NCI-H748 (cell line): Measurements from ENCODE around the gene KIF2A.

Source experiments
- DNase-seq: peaks from one replicate; lab custom pipeline; 2025; ENCODE audit not compliant: unreplicated experiment; lab: John Stamatoyannopoulos, UW

The KIF2A gene

DNA sequence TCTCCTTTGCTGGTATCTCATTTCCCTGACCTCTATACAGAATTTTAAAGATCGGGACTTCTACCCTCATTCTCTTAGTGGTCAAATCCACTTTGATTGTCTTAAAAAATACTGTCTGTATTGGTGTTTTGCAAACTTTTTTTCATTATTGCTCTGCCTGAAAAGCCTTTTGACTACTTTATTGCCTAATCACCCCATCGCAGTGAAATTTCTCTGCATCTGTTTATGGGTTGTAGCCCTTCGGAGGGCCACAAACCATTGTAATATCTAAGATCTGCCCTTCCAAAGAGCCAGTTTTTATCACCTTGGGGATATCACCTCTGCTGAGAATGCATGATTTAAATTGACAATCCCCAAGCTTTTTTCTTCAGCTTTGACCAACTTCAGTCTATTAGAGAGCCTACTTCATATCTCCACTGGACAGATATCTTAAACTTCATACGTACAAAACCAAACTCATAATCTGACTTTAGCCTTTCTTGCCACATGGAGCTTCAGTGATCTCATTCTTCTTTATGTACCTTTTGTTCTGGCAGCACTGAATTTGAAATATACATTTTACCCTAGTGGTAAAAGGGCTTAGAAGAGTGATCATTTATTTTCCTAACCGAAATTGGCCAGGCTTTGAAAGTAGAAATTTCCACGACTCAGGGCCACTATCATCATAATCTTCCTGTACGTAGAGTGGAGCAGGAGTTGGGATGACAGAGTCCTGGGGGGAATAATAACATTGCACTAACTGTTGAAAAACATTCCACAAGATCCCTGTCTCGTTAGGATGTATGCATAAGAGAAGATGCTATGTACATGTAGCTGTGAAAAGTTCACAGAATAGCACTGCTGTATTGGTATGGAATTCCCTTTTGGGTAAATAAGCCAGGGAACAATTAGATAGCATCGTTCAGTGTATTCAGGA is 21.4 kb downstream of the KIF2A start:
- DNase-seq, result no peak

DNA sequence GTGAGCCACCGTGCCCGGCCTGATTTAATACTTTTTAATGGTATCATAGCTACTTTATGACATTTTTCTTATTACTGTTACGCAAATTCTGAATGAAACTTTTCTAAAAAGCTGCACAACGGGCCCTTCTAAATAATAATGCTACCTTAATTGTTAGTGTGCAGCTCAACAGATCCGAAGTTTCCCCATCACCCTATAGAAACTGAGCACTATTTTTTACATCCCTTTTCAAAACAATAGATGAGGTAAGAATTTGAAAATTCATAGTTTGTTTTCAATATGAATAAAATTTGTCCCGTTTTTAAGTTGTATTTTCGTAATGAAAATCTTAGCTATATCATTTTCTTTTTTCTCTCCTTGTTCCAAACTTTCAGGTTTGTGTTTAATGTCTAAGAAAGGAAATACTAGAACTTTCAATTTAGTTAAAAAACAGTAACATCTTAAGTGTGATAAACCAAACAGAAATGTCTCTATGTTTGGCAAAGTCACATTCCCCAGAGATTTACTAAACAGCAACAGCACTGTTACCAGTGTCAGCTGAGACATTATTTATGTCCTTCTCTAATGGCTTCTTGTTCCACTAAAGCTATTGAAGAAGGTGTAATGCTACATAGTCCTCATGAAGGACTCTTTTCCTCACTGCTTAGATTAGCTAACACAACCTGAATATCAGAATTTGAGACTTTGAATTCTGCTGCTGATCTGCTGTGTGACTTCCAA is 22.9 kb downstream of the KIF2A start:
- no peak for DNase-seq

- DNase-seq, result no peak
Measured at GRCh38 chr5:62330302-62330701, 24.3 kb downstream of the KIF2A start.

DNA sequence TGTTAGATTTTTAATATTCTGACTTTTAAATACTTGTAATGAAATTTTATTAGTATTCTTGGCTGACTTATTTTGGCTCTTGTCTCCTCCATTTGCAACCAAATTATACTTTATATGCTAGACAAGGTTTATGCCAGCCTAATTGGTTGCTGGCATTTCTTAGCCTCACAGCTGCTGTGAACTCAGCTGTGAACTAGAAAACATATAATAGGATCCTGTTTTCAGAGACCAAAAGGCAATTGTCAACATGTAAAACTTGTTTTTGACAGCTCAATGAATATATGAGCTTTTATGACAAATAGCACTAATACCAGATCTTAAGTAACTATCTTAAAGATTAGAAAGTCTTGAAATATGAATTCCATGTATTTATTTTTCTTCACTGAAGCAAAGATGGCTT is 25.9 kb downstream of the KIF2A start:
- DNase-seq, result no peak

DNA sequence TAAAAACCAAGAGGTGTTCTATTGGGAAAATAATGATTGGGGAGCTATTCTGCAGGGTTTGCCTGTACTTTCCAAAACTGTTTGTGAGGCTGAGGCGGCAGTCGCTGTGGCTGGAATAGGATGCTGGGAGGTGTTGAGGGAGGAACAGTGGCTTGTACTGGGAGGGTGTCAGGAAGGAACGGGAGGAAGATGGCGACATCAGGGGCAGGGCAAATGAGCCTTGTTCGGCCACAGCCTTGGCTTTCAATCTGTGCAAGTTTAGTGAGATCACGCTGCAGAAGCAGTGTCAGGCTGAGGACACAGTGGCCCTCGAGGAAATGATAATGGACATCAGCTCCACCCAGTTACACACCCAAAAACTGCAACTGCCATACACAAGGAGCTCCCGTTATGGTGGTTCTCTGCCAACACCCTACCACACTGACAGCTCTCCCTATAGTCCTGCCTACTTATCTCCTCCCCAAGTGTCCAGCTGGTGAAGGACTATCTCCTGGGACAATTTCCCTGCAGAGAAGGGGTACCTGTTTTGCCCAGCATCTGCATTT is 27.3 kb downstream of the KIF2A start:
- no peak for DNase-seq

GRCh38 chr5:62334082-62334481 is 28.1 kb downstream of the KIF2A start:
- no peak for DNase-seq

- DNase-seq, result peak; percentile 10
Measured at GRCh38 chr5:62340392-62340791, 34.4 kb downstream of the KIF2A start.

GRCh38 chr5:62340979-62341378 is 35.0 kb downstream of the KIF2A start:
- no peak for DNase-seq

DNA sequence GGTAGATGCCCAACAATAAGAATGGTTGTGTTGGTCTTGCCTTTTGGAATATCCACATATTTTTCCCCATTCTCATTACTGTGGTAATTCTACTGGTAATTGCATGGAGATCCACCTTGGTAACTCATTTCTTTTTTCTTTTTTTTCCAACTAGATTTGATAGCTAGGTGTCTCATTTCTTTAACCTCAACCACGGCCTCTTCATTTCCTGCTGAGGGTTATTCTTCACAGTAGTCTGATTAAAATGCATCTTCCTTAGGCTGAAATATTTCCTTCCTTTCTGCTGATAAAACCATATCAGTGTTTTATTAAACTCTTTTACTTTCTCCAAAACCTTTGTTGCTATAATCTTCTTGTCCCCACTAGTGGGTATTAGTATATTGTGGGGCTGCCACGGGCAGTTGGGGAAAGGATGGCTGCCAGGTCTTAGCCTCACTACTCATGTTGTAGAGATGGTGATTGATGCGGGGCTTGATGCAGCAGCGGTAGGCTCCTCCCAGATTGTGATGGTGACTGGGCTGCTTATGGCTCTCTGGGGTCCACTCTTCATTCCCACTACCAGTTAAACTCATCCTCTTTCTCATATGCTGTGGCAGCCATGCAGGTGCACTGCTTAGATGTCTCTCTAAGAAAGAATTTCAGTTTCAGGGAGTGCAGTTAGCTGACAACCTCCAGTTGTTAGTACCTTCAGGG is 35.9 kb downstream of the KIF2A start:
- no peak for DNase-seq

GRCh38 chr5:62342476-62342837 is 36.5 kb downstream of the KIF2A start:
- no peak for DNase-seq

GRCh38 chr5:62343428-62343827 is 37.4 kb downstream of the KIF2A start:
- DNase-seq, result no peak

DNA sequence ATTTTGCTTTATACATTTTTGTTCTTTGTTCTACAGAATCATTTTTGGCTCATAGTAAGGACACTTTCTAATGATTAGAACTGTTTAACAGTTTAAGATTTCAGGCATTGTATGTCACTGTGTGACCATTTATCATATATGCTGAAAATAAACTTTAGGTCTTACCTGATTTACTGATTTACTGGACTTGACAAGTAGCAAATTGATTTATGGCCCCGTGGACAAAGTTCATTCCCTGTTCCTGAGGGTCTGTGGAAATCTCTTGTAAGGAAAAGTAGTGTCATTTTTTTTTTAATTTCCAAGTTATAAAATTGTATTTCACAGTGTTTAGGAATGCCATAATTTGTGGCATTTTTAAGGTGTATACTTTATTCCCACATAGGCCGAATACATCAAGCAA is 40.7 kb downstream of the KIF2A start:
- no peak for DNase-seq

DNA sequence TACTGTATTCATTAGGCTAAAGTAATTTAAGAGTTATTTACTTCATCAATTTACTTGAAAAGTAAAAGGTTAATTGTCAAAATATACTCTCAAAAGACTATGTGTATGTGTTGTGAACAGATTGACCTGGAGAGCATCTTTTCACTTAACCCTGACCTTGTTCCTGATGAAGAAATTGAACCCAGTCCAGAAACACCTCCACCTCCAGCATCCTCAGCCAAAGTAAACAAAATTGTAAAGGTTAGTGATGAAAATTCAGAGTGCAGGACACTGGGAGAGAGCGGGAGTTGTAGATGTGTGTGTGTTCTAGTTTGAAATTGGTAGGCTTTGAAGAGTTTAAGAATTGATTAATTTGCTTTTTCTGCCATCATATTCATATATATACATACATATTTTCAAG is 41.9 kb downstream of the KIF2A start:
- no peak for DNase-seq

GRCh38 chr5:62348723-62349481 is 42.9 kb downstream of the KIF2A start:
- DNase-seq, result no peak

GRCh38 chr5:62354028-62354874 is 48.2 kb downstream of the KIF2A start:
- peak; percentile 52 for DNase-seq

DNA sequence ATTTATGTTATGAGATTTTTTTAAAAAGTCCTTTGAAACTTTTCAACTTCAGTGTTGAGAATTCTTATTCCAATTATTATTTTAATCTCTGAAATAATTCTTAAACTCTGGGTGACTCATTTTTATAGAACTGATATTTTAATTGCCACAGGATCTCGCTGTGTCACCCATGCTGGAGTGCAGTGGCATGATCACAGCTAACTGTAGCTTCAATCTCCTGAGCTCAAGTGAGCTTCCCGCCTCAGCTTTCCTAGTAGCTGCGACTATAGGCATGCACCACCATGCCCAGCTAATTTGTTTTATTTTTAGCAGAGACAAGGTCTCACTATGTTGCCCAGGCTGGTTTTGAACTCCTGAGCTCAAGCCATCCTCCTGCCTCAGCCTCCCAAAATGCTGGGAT is 56.7 kb downstream of the KIF2A start:
- DNase-seq, result no peak

DNA sequence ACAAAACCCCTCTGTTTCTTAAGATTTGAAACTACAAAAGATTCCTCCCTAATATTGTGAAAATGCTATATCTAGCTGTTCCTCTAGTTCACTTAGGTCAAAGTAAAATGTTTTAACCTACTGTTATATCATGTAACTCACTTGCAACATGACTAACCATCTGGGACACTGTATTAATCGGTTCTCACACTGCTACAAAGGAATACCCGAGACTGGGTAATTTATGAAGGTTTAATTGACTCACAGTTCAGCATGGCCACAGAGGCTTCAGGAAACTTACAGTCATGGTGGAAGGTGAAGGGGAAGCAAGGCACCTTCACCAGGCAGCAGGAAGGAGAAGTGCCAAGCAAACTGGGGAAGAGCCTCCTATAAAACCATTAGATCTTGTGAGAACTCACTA is 63.0 kb downstream of the KIF2A start:
- no peak for DNase-seq

DNA sequence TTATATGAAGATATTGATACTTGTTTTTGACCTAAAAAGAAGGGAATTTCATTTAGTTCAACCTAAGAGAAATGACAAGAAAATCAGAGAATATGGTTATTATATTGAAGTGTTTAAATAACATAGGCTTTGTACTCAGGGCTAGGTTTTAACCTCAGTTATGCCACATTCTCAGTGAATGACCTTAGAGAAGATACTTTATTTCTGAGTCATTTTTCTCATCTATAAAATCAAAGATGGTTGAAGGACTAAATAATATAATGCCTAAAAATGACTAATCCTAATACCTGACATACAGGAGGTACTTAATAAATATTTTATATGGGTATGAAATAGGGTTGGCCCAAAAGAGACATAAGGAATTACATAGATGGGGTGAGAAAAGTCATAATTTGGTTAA is 65.4 kb downstream of the KIF2A start:
- no peak for DNase-seq

DNA sequence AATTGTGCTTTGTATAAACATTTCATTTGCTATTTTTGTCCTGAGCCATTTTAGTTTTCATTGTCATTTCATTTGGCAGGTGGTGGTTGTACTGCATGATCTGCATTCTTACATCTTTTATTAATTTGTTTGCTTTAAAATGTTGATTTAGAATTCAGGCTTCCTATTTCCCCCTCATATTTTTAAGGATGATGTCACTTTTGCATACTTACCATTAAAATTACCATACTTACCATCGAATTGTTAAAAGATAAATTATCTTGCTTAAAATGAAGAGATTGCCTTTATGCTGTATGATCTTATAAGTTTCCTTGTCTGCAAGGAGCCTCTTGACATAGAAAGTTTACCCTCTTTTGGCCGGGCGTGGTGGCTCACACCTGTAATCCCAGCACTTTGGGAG is 66.6 kb downstream of the KIF2A start:
- no peak for DNase-seq

DNA sequence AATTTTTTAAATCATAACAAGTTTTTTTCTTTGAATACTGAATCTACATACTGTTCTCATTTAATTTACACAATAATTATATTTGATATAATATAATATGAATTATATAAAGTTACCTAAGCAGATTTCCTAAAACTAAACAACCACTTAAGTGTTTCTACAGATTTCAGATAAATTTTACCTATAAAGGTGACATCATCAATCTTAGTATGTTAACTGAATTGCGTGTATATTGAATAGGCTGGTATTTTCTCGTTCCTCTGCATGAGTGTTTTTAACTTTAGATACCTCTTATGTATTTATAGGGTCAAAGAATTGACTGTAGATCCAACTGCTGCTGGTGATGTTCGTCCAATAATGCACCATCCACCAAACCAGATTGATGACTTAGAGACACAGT is 67.4 kb downstream of the KIF2A start:
- DNase-seq, result no peak
